ENCODE measurements around the gene SYTL3. TPM values are rescaled to one million over a fixed set of nuclear protein-coding genes. Genes with fewer than 3 reads are reported as not detected.

The SYTL3 gene
- total and polyA plus RNA-seq, 2 donors from 2014 or later: 3.1 to 16.0 TPM

DNA sequence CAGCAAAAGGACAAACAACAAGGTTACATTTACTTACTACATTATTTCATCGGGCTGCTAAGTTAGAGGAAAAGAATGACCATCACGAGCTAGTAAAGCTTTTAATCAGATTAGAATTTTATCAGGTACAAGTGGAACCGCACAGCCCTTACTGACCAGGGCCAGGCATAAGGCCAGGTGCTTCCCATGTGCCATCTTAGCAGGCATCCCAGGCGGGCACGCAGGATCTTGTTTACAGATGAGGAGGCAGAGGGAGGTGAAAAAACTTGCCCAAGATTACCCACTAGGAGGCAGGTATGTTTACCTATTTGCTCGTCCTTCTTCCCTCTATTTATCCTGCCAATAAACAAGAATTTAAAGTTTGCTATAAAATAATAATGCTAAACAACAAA, 158.6 kb downstream of the SYTL3 start:
- H3K27ac ChIP-seq (ENCODE audit: low read depth in 2 of 2, low read length in 2 of 2): peak overlapping the region in 1 of 2 donors; percentile 2
- peaks cover 2 to 46% (median 41%) of the 10 kb centered on the region in 3 donors for H3K4me1 ChIP-seq (ENCODE audit: control insufficient read depth in 2 of 3, insufficient read depth in 2 of 3, low read depth in 1 of 3, low read length in 3 of 3)
- FAIRE-seq (no peak), DNase-seq (peak in 1 of 5 donors; percentile 25)
- no peaks in the 10 kb centered on the region for H3K9me3 ChIP-seq (ENCODE audit: control insufficient read depth in 2 of 3, insufficient read depth in 1 of 3, low read length in 3 of 3)
- H3K4me3 ChIP-seq (ENCODE audit: low read length in 3 of 3): no peak overlapping the region
- H3K27me3 ChIP-seq (ENCODE audit: control insufficient read depth, insufficient read depth, low read length): no peaks in the 10 kb centered on the region
- H3K36me3 ChIP-seq (ENCODE audit: control insufficient read depth in 2 of 3, insufficient read depth in 3 of 3, low read length in 3 of 3): peaks cover 0 to 5% (median 0%) of the 10 kb centered on the region in 3 donors
- intact Hi-C loops (cut with DNase I): no loop called here
- H3K9ac ChIP-seq (ENCODE audit: low read length in 3 of 3): peak overlapping the region in 1 of 3 donors; percentile 10
- no peak for TF ChIP-seq CTCF (IDR thresholded peaks at IDR 0.05; ENCODE audit: borderline replicate concordance, extremely low read depth, insufficient read depth)

DNA sequence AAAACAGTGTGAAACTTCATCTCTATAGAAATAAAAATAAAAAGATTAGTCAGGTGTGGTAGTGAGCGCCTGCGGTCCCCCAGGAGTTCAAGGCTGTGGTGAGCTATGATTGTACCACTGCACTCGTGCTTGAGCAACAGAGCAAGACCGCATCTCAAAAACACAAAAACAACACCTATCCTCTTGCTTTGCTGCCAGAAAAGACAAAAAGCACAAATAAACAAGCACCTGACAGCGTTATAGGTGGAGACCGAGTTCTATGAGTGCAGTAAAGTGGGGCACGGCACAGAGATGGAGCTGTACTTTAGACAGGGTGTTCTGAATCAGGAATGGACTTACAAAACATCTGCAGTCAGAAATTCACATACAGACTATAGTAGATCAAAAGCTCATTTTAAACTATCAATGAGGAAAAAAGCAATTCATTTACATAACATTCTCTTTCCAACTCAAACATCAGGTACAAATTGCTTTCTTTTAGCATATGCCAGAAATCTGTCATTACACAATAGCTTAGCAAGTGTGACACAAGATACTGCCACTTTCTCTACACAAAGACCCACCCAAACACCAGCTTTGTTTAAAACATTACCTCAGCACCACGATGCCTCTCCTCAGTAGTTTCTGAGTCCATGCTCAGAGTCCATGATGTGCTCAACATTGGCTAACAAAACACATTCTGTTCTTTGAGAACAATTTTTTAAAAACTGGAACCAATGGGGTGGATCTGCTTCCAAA, 159.3 kb downstream of the SYTL3 start:
- Histone ChIP-seq H3K9ac (ENCODE audit: low read length in 3 of 3) (peak overlapping the region in 1 of 3 donors; percentile 10), H3K27me3 (ENCODE audit: control insufficient read depth, insufficient read depth, low read length) (no peaks in the 10 kb centered on the region), H3K36me3 (ENCODE audit: control insufficient read depth in 2 of 3, insufficient read depth in 3 of 3, low read length in 3 of 3) (peaks cover 0 to 5% (median 0%) of the 10 kb centered on the region in 3 donors), H3K27ac (ENCODE audit: low read depth in 2 of 2, low read length in 2 of 2) (peak overlapping the region; percentile 2 to 19), H3K4me3 (ENCODE audit: low read length in 3 of 3) (peak overlapping the region in 2 of 3 donors; percentile 8 to 9), H3K4me1 (ENCODE audit: control insufficient read depth in 2 of 3, insufficient read depth in 2 of 3, low read depth in 1 of 3, low read length in 3 of 3) (peaks cover 2 to 46% (median 41%) of the 10 kb centered on the region in 3 donors), H3K9me3 (ENCODE audit: control insufficient read depth in 2 of 3, insufficient read depth in 1 of 3, low read length in 3 of 3) (no peaks in the 10 kb centered on the region)
- no peak for TF ChIP-seq CTCF (IDR thresholded peaks at IDR 0.05; ENCODE audit: borderline replicate concordance, extremely low read depth, insufficient read depth)
- DNase-seq: peak in 1 of 5 donors; percentile 27
- intact Hi-C loops (cut with DNase I): no loop called here
- FAIRE-seq: no peak

- Histone ChIP-seq H3K4me3 (ENCODE audit: low read length in 3 of 3) (peak overlapping the region in 1 of 3 donors; percentile 30), H3K27ac (ENCODE audit: low read depth in 2 of 2, low read length in 2 of 2) (no peak overlapping the region), H3K9ac (ENCODE audit: low read length in 3 of 3) (no peak overlapping the region), H3K27me3 (ENCODE audit: control insufficient read depth, insufficient read depth, low read length) (no peaks in the 10 kb centered on the region), H3K36me3 (ENCODE audit: control insufficient read depth in 2 of 3, insufficient read depth in 3 of 3, low read length in 3 of 3) (peaks cover 0 to 5% (median 0%) of the 10 kb centered on the region in 3 donors), H3K4me1 (ENCODE audit: control insufficient read depth in 2 of 3, insufficient read depth in 2 of 3, low read depth in 1 of 3, low read length in 3 of 3) (peaks cover 2 to 48% (median 41%) of the 10 kb centered on the region in 3 donors), H3K9me3 (ENCODE audit: control insufficient read depth in 2 of 3, insufficient read depth in 1 of 3, low read length in 3 of 3) (no peaks in the 10 kb centered on the region)
- no peak for FAIRE-seq
- no peak for TF ChIP-seq CTCF (IDR thresholded peaks at IDR 0.05; ENCODE audit: borderline replicate concordance, extremely low read depth, insufficient read depth)
- intact Hi-C loops (cut with DNase I): no loop called here
- peak in 1 of 5 donors; percentile 2 for DNase-seq
Measured at GRCh38 chr6:158810155-158811095, 160.6 kb downstream of the SYTL3 start.
